Brain microvascular endothelial cell (primary cell): ENCODE measurements around the gene EPGN.
A peak's percentile ranks its signal among the peaks of the same experiment; 100 is the strongest.

Source experiments
- DNase-seq: peaks from one replicate; pipeline ENCODE4 v3.0.0-alpha.2; 2020
- H3K27ac ChIP-seq: fragments of 250-450 bp; sonication (Bioruptor Pico); 2 replicates; pipeline ENCODE4 v1.5.1; 2020; ENCODE audit warnings: mild to moderate bottlenecking, moderate library complexity
- H3K27me3 ChIP-seq: fragments of 250-450 bp; sonication (Bioruptor Pico); replicated peaks from 2 replicates; pipeline ENCODE4 v1.5.1; 2020; ENCODE audit warnings: mild to moderate bottlenecking
- H3K36me3 ChIP-seq: fragments of 250-450 bp; sonication (Bioruptor Pico); replicated peaks from 2 replicates; pipeline ENCODE4 v1.5.1; 2020; ENCODE audit warnings: mild to moderate bottlenecking
- H3K4me3 ChIP-seq: 2 replicates; pipeline ENCODE4 v1.5.1; 2011; ENCODE audit warnings: low read depth, mild to moderate bottlenecking, control low read depth, low read length, moderate library complexity
- in situ Hi-C: cut with HindIII; loops from 2 replicates; pipeline ENCODE4 v1.10.0; 2017; ENCODE audit warnings: low sequenced_read_pairs, low pct_ligation_motif_present
- TF ChIP-seq, protein P1 (sequence below): IDR thresholded peaks from 2 replicates; pipeline ENCODE4 v1.5.1; 2011; ENCODE audit warnings: low read depth, mild to moderate bottlenecking, moderate library complexity, low read length, control low read depth, inconsistent platforms; ENCODE audit errors: missing control alignments

EPGN gene

DNA sequence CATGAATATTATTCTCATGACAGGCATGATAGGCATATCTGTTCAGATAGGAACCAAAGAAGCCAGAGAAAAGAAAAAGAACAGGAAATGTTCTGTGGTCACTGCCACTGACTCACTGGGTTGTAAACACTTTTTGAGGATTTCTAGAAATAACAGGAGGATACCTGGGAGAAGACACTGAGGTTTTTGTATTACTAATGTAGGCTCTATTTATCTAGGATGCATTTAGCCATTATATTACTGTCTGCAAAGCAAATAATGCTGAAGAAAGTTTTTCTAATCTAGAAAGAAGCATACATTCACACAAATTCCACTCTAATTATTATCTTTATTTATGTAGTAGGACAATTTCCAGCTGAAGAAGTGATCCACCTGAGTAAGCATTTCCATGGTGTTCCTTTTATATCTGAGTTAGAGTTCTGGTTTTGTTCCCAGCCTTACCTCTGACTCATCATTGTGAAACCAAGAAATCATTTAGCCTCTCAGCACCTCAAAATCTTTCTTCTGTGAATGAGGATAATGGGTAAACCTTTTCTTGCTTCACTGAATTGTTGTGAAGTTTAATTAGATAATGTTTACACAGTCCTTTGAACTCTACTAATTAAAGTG is 40.2 kb upstream of the EPGN start:
- Histone ChIP-seq H3K4me3 (no peak overlapping the region), H3K27me3 (no peaks in the 10 kb centered on the region), H3K27ac (peak overlapping the region; percentile 14), H3K36me3 (no peaks in the 10 kb centered on the region)
- in situ Hi-C loops, result no loop called here
- DNase-seq, result peak; percentile 51
- TF ChIP-seq, protein P1, sequence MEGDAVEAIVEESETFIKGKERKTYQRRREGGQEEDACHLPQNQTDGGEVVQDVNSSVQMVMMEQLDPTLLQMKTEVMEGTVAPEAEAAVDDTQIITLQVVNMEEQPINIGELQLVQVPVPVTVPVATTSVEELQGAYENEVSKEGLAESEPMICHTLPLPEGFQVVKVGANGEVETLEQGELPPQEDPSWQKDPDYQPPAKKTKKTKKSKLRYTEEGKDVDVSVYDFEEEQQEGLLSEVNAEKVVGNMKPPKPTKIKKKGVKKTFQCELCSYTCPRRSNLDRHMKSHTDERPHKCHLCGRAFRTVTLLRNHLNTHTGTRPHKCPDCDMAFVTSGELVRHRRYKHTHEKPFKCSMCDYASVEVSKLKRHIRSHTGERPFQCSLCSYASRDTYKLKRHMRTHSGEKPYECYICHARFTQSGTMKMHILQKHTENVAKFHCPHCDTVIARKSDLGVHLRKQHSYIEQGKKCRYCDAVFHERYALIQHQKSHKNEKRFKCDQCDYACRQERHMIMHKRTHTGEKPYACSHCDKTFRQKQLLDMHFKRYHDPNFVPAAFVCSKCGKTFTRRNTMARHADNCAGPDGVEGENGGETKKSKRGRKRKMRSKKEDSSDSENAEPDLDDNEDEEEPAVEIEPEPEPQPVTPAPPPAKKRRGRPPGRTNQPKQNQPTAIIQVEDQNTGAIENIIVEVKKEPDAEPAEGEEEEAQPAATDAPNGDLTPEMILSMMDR, result no peak

DNA sequence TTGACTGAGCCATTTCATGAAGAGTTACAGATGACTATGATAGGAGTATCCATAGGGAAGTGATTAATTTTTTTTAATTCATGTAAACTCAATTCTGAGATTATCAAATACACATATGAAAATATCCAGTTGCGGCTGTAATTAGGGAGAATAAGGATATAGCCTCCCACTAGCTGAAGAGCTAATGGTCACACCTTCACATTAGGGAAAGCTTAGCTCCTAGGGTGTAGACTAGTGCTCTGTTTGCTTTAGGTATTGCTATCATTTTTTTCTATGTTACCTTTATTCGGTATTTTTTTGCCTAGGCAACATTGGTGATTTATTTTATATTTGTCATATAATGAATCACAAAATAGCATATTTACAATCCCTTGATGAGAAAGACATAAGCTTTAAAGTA is 39.6 kb upstream of the EPGN start:
- Histone ChIP-seq H3K4me3 (no peak overlapping the region), H3K27me3 (no peaks in the 10 kb centered on the region), H3K27ac (no peak overlapping the region), H3K36me3 (no peaks in the 10 kb centered on the region)
- in situ Hi-C loops, result no loop called here
- TF ChIP-seq, protein P1, result no peak
- DNase-seq, result no peak

DNA sequence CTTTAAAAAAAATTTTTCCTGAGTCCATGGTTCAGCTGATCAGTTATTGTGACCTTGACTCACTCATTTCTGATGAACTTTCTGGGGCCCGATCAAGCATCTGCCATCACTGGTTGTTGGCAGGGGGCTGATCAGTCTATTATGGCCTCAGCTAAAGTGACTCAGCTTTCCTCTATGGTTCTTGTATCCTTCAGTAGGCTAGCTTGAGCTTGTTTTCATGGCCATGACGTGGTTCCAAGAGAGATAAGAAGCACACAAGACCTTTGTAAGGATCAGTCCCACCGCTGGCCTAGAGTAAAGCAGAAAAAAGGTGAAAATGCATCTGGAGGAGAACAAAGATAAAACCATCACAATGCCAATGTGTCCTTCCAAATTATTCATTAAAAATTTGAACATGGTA is 29.8 kb upstream of the EPGN start:
- DNase-seq, result peak; percentile 33
- in situ Hi-C loops, result no loop called here
- H3K27ac ChIP-seq, result no peak overlapping the region
- H3K4me3 ChIP-seq, result no peak overlapping the region
- H3K27me3 ChIP-seq, result no peaks in the 10 kb centered on the region
- H3K36me3 ChIP-seq, result no peaks in the 10 kb centered on the region
- TF ChIP-seq, protein P1, result no peak

DNA sequence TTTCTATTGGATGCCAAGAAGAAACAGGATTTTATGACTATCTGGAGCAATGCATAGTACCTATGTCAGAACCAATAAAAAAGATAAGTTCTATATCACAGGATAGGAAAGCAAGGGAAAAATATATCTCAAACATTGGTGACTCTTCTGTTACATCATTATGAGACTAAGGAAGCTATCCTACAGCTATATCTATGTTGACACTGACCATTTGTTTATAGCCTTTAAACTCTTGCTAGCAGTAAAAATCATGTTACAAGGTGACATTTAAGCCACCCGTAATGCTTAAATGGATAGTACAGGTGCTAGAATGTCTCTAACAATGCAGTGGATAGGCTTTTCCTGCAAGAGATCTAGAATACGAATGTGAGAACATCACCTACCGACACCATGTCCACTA is 28.6 kb upstream of the EPGN start:
- TF ChIP-seq, protein P1, result no peak
- H3K36me3 ChIP-seq, result no peaks in the 10 kb centered on the region
- no peak overlapping the region for H3K4me3 ChIP-seq
- no peak overlapping the region for H3K27ac ChIP-seq
- no peak for DNase-seq
- H3K27me3 ChIP-seq, result no peaks in the 10 kb centered on the region
- in situ Hi-C loops, result no loop called here

DNA sequence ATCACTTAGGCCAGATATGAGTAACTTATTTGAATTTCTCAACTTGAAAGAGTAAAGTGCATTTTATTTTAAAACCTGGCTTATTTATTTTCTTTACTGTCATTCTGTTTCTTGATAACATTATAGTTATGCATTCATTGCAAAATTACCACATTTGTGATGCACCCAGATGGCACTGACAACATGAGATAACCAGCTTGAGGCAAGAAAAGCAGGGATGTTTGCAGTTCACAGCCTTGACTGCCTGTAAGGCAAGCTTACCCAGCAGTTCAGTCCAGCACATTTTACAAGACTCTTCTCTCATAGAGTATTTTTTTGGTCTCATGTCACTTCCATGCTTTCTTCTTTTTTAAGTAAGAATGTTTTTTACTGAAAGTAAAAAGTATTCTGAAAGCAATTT is 25.3 kb upstream of the EPGN start:
- in situ Hi-C loops, result no loop called here
- H3K4me3 ChIP-seq, result no peak overlapping the region
- TF ChIP-seq, protein P1, result no peak
- no peak overlapping the region for H3K27ac ChIP-seq
- no peak for DNase-seq
- H3K27me3 ChIP-seq, result no peaks in the 10 kb centered on the region
- no peaks in the 10 kb centered on the region for H3K36me3 ChIP-seq

DNA sequence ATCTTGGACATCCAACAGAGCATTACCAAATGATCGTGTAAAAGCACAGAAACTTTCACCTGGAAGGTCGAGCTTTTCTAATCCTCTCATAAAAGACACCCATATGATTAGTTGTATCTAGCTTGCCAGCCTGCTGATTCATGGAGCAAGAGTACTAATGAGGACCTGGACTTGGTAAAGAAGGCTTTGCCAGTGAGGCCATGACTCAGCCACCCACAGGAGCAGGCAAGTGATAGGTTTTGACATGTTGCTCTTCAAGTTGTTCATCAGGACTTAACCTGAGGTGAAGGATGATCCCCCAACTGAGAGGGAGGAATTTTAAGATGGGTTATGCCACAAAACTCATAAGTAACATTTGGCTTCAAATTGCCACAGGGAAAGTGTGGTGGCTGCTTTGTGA is 24.7 kb upstream of the EPGN start:
- Histone ChIP-seq H3K27ac (peak overlapping the region; percentile 58), H3K27me3 (no peaks in the 10 kb centered on the region), H3K36me3 (no peaks in the 10 kb centered on the region), H3K4me3 (no peak overlapping the region)
- no peak for DNase-seq
- TF ChIP-seq, protein P1, result no peak
- in situ Hi-C loops, result no loop called here
